Measurements from ENCODE around the gene ABCG5.

Gene ABCG5

DNA sequence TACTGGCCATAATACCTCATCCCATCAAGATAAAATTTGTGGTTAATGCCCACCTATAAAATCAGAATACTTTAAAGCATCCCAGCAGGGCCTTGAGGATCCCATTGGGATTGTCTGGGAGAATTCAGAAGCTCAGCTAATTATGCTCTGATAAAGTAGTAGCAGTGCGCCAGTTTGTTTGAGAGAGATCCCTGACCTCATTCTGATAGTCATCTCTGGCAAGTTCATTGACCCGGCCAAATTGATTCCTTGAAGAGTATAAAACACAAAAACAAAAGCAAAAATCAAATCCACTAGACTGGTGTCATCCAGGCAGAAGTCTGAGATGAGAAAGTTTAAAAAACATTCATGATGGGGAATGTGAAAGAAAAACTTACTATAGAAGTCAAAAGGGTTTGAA is 14.1 kb downstream of the ABCG5 start:
- no peak overlapping the region for H3K4me3 ChIP-seq (replicated peaks in 1 of 2; ENCODE audit: low read depth in 2 of 2, low read length in 2 of 2)
- no peak for DNase-seq (ENCODE audit: low read depth in 2 of 2)
- TF ChIP-seq, protein P1, sequence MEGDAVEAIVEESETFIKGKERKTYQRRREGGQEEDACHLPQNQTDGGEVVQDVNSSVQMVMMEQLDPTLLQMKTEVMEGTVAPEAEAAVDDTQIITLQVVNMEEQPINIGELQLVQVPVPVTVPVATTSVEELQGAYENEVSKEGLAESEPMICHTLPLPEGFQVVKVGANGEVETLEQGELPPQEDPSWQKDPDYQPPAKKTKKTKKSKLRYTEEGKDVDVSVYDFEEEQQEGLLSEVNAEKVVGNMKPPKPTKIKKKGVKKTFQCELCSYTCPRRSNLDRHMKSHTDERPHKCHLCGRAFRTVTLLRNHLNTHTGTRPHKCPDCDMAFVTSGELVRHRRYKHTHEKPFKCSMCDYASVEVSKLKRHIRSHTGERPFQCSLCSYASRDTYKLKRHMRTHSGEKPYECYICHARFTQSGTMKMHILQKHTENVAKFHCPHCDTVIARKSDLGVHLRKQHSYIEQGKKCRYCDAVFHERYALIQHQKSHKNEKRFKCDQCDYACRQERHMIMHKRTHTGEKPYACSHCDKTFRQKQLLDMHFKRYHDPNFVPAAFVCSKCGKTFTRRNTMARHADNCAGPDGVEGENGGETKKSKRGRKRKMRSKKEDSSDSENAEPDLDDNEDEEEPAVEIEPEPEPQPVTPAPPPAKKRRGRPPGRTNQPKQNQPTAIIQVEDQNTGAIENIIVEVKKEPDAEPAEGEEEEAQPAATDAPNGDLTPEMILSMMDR (IDR thresholded peaks at IDR 0.05; ENCODE audit: low read depth, low read length) = no peak

GRCh38 chr2:43823751-43824150 is 14.9 kb downstream of the ABCG5 start:
- H3K4me3 ChIP-seq (replicated peaks in 1 of 2; ENCODE audit: low read depth in 2 of 2, low read length in 2 of 2) = no peak overlapping the region
- DNase-seq (ENCODE audit: low read depth in 2 of 2) = no peak
- TF ChIP-seq, protein P1 (IDR thresholded peaks at IDR 0.05; ENCODE audit: low read depth, low read length) = no peak

GRCh38 chr2:43822839-43823238 is 15.8 kb downstream of the ABCG5 start:
- TF ChIP-seq, protein P1 (IDR thresholded peaks at IDR 0.05; ENCODE audit: low read depth, low read length) = no peak
- no peak overlapping the region for H3K4me3 ChIP-seq (replicated peaks in 1 of 2; ENCODE audit: low read depth in 2 of 2, low read length in 2 of 2)
- DNase-seq (ENCODE audit: low read depth in 2 of 2) = no peak

DNA sequence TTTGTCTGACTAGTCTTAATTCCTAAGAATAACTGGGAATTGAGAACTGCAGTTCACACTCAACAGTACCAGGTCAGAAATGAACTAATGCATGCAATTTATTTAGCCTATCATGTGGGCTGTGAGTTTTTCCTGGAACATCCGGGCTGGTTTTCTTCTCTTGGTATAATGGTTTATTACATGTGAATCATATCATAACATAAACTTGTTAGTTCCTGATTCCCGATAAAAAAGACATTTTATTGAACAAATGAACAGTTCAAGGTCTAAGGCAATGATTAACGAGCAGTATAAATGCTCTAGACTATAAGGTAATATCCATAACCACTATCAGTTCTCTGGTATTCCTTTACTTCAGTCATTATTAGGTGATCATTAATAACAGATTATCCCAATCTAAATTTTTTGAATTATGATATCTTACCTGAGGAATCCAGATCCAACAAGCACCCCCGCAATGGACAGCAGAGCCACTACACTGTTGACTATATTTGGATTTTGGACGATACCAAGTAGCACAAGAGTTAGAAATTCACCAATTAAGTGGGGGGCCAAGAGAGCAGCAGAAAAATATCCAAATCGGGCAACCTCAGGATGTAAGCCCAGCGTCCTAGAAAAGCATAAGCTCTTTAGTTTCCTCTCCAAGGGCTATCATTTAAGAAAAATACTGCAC is 19.0 kb downstream of the ABCG5 start:
- TF ChIP-seq, protein P1 (IDR thresholded peaks at IDR 0.05; ENCODE audit: low read depth, low read length) = no peak
- H3K4me3 ChIP-seq (replicated peaks in 1 of 2; ENCODE audit: low read depth in 2 of 2, low read length in 2 of 2) = no peak overlapping the region
- no peak for DNase-seq (ENCODE audit: low read depth in 2 of 2)

DNA sequence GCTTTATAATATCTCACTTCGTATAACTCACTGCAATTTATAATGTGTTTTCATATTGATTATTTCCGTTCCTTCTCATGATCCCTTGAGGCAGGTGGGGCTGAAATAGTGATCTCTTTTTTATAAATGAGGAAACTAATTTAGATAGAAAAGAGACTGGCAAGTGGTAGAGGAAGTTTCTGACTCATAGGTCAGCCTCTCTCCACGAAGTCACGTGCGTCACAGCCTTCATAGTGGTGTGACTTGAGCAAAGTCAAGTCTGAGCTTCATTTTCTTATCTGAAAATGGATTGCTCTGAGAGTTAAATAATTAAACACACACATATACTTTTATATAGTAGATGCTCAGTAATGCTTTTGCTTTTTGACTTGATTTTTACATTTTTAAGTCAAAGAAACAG is 19.9 kb downstream of the ABCG5 start:
- peak; percentile 62 to 76 for DNase-seq (ENCODE audit: low read depth in 2 of 2)
- TF ChIP-seq, protein P1 (IDR thresholded peaks at IDR 0.05; ENCODE audit: low read depth, low read length) = no peak
- no peak overlapping the region for H3K4me3 ChIP-seq (replicated peaks in 1 of 2; ENCODE audit: low read depth in 2 of 2, low read length in 2 of 2)

DNA sequence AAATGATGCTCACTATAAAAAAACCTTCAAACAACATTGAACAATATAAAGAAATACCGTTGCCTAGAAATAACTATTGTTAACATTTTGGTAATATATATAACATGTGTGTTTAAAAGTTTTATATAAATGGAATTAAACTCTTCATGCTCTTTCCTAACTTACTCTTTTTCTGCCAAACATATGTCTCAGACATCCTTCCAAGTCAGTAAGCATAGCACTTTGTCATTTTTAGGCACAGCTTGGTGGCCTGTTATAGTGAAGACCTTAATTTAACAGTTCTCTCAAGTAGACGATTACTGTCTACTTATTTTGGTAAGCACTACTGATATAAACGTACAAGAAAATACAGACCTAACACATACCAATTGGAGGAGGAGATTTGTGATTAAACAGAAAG is 23.9 kb downstream of the ABCG5 start:
- no peak overlapping the region for H3K4me3 ChIP-seq (replicated peaks in 1 of 2; ENCODE audit: low read depth in 2 of 2, low read length in 2 of 2)
- TF ChIP-seq, protein P1 (IDR thresholded peaks at IDR 0.05; ENCODE audit: low read depth, low read length) = no peak

GRCh38 chr2:43812947-43813346 is 25.7 kb downstream of the ABCG5 start:
- DNase-seq (ENCODE audit: low read depth in 2 of 2) = no peak
- TF ChIP-seq, protein P1 (IDR thresholded peaks at IDR 0.05; ENCODE audit: low read depth, low read length) = no peak

More for the DNA sequence above, 23.9 kb downstream of the ABCG5 start:
- no peak for DNase-seq (ENCODE audit: low read depth in 2 of 2)

More at GRCh38 chr2:43812947-43813346, 25.7 kb downstream of the ABCG5 start:
- H3K4me3 ChIP-seq (replicated peaks in 1 of 2; ENCODE audit: low read depth in 2 of 2, low read length in 2 of 2) = no peak overlapping the region

Data from cardiac fibroblast (primary cell).